GM21526 (cell line): ENCODE measurements around the gene UTP14C.
"Not testable (repeated sequence)": the region's sequence is repeated elsewhere in the genome, so short reads cannot be mapped to it uniquely, and the experiment has no call there.

Experiments
- ATAC-seq: cut with Tn5 transposase; IDR thresholded peaks from one replicate; pipeline ENCODE4 v1.9.1; 2021; ENCODE audit warnings: moderate library complexity; ENCODE audit not compliant: unreplicated experiment, low FRiP score

UTP14C gene

DNA sequence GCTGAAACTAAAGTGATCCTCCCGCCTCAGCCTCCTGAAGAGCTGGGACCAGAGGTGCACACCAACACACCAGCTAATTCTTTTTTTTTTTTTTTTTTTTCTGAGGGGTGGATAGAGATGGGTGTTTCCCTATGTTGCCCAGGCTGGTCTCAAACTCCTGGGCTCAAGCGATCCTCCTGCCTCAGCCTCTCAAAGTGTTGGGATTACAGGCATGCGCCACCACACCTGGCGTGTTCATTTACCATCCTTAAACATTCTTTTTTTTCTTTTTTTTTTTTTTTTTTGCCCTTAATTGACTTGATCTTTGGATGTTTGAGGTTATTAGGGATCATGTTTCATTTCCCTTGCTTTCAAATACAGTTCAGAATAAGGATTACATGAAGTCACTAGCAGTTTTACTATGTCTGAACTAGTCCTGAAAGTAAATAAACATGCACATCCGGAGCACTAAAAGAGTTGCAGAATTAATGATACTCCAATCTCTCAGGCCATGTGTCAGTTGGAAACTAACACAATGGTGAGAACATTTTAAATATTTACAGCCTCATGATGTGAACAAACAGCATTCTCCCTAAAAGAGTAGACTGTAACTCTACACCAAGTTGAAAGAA is 10.2 kb downstream of the UTP14C start:
- ATAC-seq = no peak

DNA sequence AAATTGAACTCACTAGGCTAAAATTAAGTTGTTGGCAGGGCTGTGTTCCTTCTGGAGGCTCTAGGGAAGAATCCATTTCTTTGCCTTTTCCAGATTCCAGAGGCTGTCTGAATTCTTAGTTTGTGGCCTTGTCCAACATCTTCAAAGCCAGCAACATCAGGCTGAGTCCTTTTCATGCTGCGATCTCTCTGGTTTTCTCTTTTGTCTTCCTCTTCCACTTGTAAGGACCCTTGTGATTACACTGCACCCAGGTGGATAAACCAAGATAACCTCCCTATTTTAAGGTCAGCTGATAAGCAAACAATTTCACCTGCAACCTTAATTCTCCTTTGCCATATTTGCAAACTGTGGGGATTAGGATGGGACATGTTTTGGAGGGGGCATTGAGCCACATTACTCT is 11.5 kb downstream of the UTP14C start:
- no peak for ATAC-seq

DNA sequence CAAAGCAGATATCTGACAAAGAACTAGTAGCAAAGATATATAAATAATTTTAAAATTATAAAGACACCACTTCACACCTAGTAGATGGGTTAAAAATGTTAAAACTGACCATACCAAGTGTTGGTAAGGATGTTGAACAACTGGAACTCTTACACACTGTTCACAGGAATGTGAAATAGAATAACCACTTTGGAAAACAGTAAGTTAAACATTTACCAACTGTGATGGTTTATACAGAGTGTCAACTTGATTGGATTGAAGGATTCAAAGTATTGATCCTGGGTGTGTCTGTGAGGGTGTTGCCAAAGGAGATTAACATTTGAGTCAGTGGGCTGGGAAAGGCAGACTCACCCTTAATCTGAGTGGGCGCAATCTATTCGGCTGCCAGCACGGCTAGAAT is 19.2 kb downstream of the UTP14C start:
- ATAC-seq = no peak

DNA sequence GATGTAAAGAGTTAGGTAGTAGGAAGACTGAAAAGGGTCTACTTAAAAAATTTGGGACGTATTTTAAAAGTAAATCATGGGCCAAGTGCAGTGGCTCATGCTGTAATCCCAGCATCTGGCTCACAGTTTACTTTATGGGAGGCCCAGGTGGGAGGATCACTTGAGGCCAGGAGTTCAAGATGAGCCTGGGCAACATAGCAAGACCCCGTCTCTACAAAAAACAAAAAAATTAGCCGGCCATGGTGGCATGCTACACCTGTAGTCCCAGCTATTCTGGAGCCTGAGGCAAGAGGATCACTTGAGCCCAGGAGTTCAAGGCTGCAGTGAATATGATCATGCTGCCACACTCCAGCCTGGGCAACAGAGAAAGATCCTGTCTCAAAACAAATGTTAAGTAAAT is 23.0 kb downstream of the UTP14C start:
- no peak for ATAC-seq

DNA sequence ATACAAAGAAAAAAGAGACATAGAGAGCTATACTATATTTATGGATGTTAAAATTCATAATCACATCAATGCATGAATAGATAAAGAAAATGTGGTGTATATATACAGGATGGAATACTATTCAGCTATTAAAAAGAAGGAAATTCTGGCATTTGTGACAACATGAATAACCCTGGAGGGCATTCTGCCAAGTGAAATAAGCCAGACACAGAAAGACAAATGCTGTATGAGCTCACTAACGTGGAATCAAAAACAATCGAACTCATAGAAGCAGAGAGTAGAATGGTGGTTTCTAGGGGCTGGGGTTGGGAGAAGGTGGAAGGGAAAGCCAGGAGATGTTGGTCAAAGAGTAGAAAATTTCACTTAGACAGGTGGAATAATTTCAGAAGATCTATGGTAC is 24.0 kb downstream of the UTP14C start:
- no peak for ATAC-seq

DNA sequence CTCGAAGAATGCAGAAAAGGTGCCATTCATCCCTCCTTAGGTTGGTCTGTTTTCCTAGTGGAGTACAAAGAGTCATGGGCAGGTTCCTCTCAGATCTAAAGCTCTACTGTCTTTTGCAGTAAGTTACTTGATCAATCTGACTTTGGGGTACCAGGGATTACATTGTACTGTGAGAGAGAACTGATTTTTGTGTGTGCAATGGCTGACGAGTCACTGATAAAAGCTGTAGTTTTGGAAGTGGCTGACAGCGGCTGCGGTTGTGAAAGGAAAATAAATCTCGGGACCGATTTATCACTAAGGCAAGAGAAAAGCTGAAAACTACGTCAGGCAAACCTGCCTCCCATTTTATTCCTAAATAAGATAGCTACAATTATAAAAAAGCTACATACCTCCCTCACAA is 26.9 kb downstream of the UTP14C start:
- no peak for ATAC-seq

DNA sequence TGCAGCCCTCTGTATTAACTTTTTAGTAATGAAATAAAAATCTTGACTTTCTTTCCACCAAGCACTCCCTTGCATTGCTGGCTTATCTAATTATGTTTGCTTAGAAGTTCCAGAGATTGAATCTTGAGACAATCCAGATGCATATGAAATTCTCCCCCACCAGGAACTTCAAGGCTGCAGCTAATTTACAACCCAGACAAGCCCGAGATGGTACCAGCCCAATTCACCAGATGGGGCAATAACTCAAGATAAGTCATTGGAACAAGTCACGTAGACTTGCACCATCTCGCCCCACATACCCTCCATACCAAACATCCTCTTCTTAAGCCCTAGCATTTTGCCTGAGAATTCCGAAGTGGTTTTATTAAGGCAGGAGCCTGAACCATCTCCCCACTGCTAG is 29.0 kb downstream of the UTP14C start:
- no peak for ATAC-seq

DNA sequence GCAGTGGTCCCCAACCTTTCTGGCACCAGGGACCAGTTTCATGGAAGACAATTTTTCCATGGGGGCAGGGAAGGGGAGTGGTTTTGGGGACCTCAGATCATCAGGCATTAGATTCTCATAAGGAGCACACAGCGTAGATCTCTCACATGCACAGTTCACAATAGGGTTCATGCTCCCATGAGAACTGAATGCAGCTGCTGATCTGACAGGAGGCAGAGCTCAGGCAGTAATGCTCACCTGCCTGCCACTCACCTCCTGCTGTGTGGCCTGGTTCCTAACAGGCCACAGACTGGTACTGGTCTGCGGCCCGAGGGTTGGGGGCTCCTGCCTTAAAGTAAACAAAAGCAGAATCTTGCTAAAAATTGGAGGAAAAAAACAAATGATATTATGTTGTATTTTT is 36.6 kb downstream of the UTP14C start:
- not testable (repeated sequence) for ATAC-seq

DNA sequence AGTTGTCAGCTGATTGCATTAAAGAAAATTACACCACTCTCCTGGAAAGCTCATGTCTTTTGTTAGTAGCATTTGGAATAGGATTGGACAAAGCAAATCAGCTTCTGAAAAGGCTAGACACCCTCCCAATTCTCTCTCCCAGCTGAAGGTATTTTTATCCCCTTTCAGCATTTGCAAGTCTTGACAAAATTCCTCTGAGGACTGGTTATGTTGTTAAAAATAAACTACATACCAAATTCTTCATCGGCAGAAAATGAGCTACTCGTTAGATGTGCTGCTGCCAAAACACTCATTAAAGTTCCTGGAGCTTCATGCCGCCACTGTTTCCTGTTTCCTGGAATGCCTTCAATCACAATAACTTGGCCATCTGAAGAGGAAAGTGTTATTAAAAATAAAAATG is 37.1 kb downstream of the UTP14C start:
- ATAC-seq = no peak

DNA sequence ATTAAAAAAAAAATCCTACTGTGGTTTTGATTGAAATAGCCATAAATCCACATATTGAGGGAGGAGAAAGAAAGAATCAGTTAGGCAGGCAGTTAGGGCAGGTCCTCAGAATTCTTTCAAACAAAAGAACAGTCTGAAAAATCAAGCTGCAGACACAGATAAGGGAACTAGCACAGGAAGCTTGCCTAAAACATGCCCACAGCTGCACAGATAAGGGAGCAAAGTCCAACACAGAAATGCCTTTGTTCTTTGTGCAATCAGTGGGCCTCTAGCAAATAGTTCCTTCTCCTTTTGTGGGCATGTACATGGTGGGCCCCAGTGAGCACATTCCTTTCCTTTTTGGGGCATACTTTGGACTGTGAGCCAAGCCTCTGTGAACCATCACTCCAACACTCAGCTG is 42.7 kb downstream of the UTP14C start:
- ATAC-seq = no peak

DNA sequence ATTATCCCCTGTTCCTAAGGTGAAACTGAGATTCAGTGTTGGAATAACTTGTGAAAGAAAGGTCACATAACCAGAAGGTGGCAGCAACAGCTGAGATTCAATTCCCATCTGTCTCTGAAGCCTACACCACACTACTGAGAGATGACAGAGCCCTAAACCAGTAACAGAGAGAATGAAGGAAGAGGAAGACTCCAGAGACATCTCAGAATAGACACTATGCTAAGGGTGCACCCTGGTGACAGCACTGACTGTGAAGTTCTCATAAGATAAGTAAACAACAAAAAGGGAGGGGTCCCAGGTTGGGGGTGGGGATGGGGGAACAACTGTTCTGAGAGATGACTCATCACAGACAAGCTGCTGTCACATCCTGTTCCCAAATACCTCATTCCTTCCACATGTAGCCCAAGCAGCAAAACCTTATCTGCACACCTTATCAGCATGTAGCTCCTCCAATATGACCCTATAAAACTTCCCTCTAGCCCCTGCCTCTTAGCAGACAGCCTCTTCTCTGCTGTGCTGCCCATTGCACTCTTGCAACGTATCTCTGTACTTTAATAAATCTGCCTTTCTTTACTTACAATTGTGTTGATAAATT is 46.5 kb downstream of the UTP14C start:
- ATAC-seq = no peak
